ENCODE results near the gene PODXL2.
"Not testable (repeated sequence)": the region's sequence is repeated elsewhere in the genome, so short reads cannot be mapped to it uniquely, and the experiment has no call there.

PODXL2 gene

DNA sequence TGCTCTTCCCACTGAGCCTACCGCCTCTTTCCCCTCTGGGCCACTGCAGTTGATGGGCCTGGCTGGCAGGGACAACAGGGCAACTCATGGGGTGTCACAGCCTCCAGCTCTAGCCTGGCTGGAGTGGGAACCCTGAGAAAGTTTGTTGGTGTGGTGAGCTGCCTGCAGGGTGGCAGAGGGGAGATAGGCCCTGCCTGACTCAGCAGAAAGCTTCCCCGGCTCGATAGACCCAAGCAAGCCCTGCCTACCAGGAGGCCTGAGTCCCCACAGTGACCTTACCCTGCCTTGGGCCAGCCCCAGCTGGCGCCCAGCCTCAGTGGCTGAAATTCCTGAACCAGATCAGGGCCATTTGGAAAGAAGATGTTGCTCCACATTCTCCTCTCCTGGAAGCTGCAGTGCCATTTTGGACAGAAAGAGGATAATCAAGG is 73.2 kb downstream of the PODXL2 start:
- Mint-ChIP-seq H3K27me3 (ENCODE audit: low read depth, poor library complexity) (peaks cover 2% of the 10 kb centered on the region), H3K4me1 (peaks cover 30% of the 10 kb centered on the region), H3K27ac (no peak overlapping the region), H3K36me3 (ENCODE audit: low read depth) (peaks cover 12% of the 10 kb centered on the region), H3K4me3 (no peak overlapping the region), H3K9me3 (peaks cover 19% of the 10 kb centered on the region)
- TF ChIP-seq, protein P1, sequence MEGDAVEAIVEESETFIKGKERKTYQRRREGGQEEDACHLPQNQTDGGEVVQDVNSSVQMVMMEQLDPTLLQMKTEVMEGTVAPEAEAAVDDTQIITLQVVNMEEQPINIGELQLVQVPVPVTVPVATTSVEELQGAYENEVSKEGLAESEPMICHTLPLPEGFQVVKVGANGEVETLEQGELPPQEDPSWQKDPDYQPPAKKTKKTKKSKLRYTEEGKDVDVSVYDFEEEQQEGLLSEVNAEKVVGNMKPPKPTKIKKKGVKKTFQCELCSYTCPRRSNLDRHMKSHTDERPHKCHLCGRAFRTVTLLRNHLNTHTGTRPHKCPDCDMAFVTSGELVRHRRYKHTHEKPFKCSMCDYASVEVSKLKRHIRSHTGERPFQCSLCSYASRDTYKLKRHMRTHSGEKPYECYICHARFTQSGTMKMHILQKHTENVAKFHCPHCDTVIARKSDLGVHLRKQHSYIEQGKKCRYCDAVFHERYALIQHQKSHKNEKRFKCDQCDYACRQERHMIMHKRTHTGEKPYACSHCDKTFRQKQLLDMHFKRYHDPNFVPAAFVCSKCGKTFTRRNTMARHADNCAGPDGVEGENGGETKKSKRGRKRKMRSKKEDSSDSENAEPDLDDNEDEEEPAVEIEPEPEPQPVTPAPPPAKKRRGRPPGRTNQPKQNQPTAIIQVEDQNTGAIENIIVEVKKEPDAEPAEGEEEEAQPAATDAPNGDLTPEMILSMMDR (IDR thresholded peaks at IDR 0.05), result no peak
- DNase-seq, result no peak

DNA sequence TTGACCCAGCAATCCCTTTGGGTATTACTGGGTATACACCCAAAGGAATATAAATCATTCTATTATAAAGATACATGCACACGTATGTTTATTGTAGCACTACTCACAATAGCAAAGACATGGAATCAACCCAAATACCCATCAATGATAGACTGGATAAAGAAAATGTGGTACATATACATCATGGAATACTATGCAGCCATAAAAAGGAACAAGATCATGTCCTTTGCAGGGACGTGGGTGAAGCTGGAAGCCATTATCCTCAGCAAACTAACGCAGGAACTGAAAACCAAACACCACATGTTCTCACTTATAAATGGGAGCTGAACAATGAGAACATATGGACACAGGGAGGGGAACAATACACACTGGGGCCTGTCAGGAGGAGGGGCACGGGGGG is 75.9 kb downstream of the PODXL2 start:
- H3K27me3 Mint-ChIP-seq (ENCODE audit: low read depth, poor library complexity); H3K4me3 Mint-ChIP-seq; DNase-seq; H3K27ac Mint-ChIP-seq: not testable (repeated sequence)
- peaks cover 19% of the 10 kb centered on the region for H3K9me3 Mint-ChIP-seq
- H3K4me1 Mint-ChIP-seq, result peaks cover 32% of the 10 kb centered on the region
- peaks cover 12% of the 10 kb centered on the region for H3K36me3 Mint-ChIP-seq (ENCODE audit: low read depth)

DNA sequence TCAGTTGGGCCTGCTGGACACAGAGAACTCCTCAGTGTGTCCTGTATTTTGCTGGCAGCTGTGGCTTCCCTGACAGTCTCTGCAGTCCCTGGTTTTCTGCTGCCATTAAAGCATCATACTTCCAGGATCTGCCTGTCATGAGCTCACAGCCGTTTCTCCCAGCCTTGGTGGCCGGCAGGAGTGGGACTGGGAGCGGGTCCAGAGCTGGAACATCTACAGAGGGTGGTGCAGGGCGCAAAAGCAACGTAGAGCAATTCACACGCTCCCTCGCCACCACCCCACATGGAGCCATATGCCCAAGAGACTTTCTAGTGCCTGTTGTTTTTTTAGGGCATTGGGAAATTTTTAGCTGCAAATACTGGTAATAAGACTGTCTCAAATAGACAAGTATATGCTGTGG is 77.3 kb downstream of the PODXL2 start:
- no peak overlapping the region for H3K4me3 Mint-ChIP-seq
- peaks cover 10% of the 10 kb centered on the region for H3K27me3 Mint-ChIP-seq (ENCODE audit: low read depth, poor library complexity)
- TF ChIP-seq, protein P1 (IDR thresholded peaks at IDR 0.05), result no peak
- peaks cover 19% of the 10 kb centered on the region for H3K9me3 Mint-ChIP-seq
- H3K27ac Mint-ChIP-seq, result no peak overlapping the region
- peaks cover 12% of the 10 kb centered on the region for H3K36me3 Mint-ChIP-seq (ENCODE audit: low read depth)
- peaks cover 45% of the 10 kb centered on the region for H3K4me1 Mint-ChIP-seq
- DNase-seq, result no peak

DNA sequence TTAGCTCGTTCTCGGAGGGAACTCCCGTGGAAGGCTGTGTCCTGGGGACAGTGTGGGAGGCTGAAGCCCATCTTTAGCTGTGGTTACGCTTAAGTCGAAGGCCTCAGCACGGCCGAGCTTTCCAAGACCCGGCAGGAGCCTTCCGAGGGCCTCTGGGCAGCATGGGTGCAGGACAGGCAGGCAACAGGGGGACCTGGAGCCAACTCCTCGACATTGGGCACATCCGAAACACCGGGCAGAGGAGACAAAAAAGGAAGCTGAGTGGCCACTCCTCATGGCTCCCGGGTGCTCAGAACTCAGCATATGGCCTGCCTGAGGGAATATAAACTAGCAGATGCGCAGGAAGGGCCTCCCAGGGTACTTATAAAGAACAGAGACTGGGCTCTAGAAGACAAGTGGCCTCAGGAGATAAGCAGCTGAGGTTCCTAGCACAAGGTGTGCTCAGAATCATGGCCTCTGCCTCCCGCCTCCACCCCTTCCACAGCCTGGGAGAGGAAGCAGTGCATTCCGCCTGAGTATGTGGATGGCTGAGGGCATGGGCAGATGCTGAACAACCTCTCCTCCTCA is 77.9 kb downstream of the PODXL2 start:
- DNase-seq, result no peak
- no peak overlapping the region for H3K27ac Mint-ChIP-seq
- TF ChIP-seq, protein P1 (IDR thresholded peaks at IDR 0.05), result no peak
- peaks cover 48% of the 10 kb centered on the region for H3K4me1 Mint-ChIP-seq
- peaks cover 10% of the 10 kb centered on the region for H3K27me3 Mint-ChIP-seq (ENCODE audit: low read depth, poor library complexity)
- H3K4me3 Mint-ChIP-seq, result no peak overlapping the region
- H3K9me3 Mint-ChIP-seq, result peaks cover 19% of the 10 kb centered on the region
- H3K36me3 Mint-ChIP-seq (ENCODE audit: low read depth), result peaks cover 12% of the 10 kb centered on the region

DNA sequence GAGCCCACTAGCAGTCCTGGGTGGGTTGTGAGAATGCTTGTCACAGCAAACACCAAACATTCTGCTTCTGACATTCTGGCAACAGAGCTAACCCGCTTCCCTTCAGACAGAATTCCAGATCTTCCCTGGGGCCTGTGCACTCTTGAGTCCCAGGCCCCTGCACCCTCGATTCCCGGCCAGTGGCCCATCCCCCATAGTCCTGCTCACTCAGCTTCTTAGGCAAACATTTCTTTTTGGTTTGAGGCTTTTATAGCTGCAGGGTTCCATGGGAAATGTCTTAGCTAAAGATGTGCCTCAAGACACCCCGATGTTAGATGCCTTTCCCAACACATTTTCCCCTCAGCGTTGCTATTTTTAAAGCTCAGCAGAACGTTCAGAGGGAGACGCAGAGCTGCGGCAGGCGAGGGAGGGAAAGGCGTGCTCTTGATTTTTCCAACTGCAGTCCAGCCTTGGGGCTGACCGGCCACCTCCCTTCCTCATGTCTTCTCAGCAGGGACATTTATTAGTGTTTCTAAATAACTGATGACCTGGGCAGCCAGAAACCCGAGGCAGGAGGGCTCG is 78.9 kb downstream of the PODXL2 start:
- Mint-ChIP-seq H3K4me3 (no peak overlapping the region), H3K4me1 (peaks cover 57% of the 10 kb centered on the region), H3K36me3 (ENCODE audit: low read depth) (peaks cover 12% of the 10 kb centered on the region), H3K27me3 (ENCODE audit: low read depth, poor library complexity) (peaks cover 14% of the 10 kb centered on the region), H3K27ac (peak overlapping the region; percentile 79), H3K9me3 (peaks cover 18% of the 10 kb centered on the region)
- DNase-seq, result no peak
- TF ChIP-seq, protein P1 (IDR thresholded peaks at IDR 0.05), result no peak

DNA sequence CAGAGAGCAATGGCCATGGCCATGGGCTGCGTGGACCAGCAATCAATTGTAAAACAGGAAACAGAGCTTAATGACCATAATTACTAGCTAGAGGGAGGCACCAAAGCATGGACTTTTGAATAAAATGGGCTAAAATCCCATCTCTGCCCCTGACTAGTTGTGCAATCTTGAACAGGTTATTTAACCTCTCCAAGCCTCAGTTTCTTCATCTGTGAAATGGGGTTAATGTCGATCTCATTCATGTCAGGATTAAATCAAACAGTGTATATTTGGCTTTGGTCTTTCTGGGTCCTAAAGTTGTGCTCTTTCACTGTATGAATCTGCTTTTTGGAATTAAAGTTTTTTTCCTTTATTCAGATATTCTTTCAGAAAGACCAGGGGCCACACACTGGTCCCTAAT is 79.9 kb downstream of the PODXL2 start:
- H3K9me3 Mint-ChIP-seq, result peaks cover 9% of the 10 kb centered on the region
- DNase-seq, result no peak
- peaks cover 18% of the 10 kb centered on the region for H3K27me3 Mint-ChIP-seq (ENCODE audit: low read depth, poor library complexity)
- no peak overlapping the region for H3K4me3 Mint-ChIP-seq
- peaks cover 63% of the 10 kb centered on the region for H3K4me1 Mint-ChIP-seq
- peaks cover 7% of the 10 kb centered on the region for H3K36me3 Mint-ChIP-seq (ENCODE audit: low read depth)
- TF ChIP-seq, protein P1 (IDR thresholded peaks at IDR 0.05), result no peak
- H3K27ac Mint-ChIP-seq, result no peak overlapping the region
